ENCODE data around the gene NOS1AP.

The NOS1AP gene

GRCh38 chr1:162298266-162298665, 228.8 kb downstream of the NOS1AP start:
- H3K4me3 ChIP-seq: no peak overlapping the region
- no peak overlapping the region for H3K27ac ChIP-seq
- DNase-seq (ENCODE audit: low spot score): no peak
- no peak for TF ChIP-seq CTCF (IDR thresholded peaks at IDR 0.05)

GRCh38 chr1:162299018-162299417, 229.5 kb downstream of the NOS1AP start:
- Histone ChIP-seq H3K4me3 (no peak overlapping the region), H3K27ac (no peak overlapping the region)
- TF ChIP-seq CTCF (IDR thresholded peaks at IDR 0.05): no peak
- DNase-seq (ENCODE audit: low spot score): no peak

- Histone ChIP-seq H3K4me3 (no peak overlapping the region), H3K27ac (no peak overlapping the region)
- no peak for TF ChIP-seq CTCF (IDR thresholded peaks at IDR 0.05)
- DNase-seq (ENCODE audit: low spot score): no peak
These were observed 230.8 kb downstream of the NOS1AP start for GRCh38 chr1:162300057-162300917.

GRCh38 chr1:162301696-162302095, 232.2 kb downstream of the NOS1AP start:
- TF ChIP-seq CTCF (IDR thresholded peaks at IDR 0.05): no peak
- Histone ChIP-seq H3K27ac (no peak overlapping the region), H3K4me3 (no peak overlapping the region)
- no peak for DNase-seq (ENCODE audit: low spot score)

DNA sequence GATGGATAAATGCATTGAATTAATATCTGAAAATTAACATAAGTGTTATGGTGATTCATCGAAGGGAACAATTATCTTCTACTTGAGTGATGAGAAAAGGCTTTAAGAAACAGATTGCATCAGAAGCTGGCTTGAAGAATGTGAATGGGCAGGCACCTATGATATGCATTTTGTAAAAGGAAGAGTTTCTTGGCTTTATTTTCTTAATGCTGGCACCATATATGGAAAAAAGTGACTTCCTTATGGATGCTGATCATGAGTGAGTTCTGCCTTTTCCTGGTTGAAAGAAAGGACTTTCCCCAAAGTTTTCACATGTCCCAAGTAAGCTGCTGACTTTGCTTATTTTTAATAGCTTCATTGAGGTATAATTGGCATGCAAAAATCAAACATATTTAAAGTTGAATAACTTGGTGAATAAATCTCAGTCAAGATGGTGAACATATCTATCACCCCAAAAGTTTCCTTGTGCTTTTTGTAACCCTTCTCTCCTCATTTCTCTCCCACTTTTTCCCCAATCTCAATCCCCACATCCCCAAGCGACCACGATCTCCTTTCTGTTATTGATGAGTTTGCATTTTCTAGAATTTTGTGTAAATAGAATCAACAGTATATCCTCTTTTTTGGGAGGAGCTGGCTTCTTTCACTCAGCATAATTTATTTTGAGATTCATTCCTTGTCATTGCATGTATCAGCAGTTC, 233.0 kb downstream of the NOS1AP start:
- no peak overlapping the region for H3K27ac ChIP-seq
- TF ChIP-seq CTCF (IDR thresholded peaks at IDR 0.05): no peak
- no peak overlapping the region for H3K4me3 ChIP-seq
- no peak for DNase-seq (ENCODE audit: low spot score)

GRCh38 chr1:162303004-162303344, 233.5 kb downstream of the NOS1AP start:
- Histone ChIP-seq H3K27ac (no peak overlapping the region), H3K4me3 (no peak overlapping the region)
- no peak for DNase-seq (ENCODE audit: low spot score)
- TF ChIP-seq CTCF (IDR thresholded peaks at IDR 0.05): no peak

DNA sequence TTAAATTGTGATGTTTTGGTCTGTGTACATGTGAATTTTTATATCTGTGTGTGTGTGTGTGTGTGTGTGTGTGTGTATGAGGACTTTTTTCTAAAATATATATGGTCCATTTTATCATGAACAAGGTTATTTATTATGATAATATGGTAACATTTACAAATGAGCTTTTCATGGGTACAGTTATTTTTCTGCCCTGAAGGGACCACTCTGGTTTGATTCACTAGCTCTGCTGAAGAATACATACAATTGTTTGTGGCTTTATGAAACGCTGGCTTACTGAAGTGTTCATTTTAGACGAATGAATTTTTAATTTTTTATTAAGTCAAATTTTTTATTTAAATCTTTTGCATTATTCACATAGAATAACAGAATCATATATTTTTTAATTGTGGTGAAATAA, 235.2 kb downstream of the NOS1AP start:
- Histone ChIP-seq H3K27ac (no peak overlapping the region), H3K4me3 (no peak overlapping the region)
- DNase-seq (ENCODE audit: low spot score): no peak
- TF ChIP-seq CTCF (IDR thresholded peaks at IDR 0.05): no peak

Data from coronary artery (tissue), 2 donors.